T-helper 1 cell (primary cell): Measurements from ENCODE around the gene NOP53.
"Not testable (repeated sequence)": the region's sequence is repeated elsewhere in the genome, so short reads cannot be mapped to it uniquely, and the experiment has no call there.

Source experiments
- DNase-seq, 5 donors: peaks; one replicate each; pipeline ENCODE4 v3.0.0-alpha.2; 2012 to 2020

NOP53 gene

DNA sequence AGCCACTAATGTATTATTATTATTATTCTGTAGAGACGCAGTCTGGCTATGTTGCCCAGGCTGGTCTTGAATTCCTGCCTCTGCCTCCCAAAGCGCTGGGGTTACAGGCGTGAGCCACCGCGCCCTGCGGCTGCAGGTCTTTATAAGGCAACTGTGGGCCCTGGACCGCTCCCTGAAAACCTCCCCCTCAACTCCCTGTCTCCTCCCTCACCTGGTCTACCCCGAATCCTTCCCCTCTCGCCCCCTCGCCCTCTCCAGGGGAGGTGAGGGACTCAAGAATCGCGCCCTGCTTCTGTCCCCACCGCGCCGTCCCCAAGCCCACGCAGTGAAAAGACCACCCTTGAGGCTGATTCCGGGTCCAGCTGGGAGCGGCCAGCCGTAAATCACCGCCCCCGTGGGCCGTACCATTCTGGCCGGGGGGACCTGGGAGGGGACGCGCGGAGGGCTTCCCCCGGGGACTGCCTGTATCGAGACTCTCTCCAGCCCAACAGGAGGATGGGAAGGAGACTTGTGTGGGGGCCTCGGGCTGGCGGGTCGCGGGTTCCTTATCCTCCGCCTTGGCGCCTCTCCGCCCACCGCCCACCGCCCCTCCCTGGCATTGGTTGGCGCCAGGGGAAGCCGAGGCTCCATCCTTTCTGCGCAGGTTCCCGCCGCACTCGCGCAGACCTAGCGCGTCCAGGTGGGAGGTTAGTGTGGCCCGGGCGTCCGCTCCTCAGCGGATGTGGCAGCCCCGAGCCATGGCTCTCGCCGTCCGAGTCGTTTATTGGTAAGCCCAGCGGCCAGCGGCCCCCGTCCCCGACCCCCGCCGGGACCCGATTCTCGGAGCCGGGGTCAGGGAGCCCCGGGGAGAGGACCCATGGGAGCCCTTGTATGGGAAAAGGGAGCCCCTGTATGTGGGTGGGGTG lies 33.0 kb downstream of the NOP53 start, which contains the start of gene SELENOW:
TSS of gene SELENOW (plus strand) at position 655 of the 905 bp plus-strand sequence. CDS start at position 738, 83 bp downstream.
- DNase-seq, result peak; percentile 50 to 81 (median 66)

DNA sequence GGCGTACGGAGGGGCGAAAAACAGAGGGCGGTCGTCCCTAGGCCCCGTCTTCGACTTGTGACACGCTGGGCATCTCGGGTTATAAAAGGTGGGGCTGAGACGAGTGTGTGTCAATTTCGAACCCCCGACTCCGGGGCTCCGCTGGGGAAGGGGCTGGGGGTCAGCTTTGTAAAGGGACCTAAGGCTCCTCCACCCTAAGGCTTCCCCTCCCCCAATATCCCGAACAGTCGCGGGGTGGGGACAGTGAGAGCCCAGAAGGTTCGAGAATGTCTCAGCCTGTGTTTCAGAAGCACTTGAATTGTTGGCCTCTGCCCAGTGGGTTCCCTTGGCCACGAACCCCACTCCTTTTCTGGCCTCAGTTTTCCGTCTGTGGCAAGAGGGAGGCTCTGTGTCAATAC lies 33.6 kb downstream of the NOP53 start:
- no peak for DNase-seq

DNA sequence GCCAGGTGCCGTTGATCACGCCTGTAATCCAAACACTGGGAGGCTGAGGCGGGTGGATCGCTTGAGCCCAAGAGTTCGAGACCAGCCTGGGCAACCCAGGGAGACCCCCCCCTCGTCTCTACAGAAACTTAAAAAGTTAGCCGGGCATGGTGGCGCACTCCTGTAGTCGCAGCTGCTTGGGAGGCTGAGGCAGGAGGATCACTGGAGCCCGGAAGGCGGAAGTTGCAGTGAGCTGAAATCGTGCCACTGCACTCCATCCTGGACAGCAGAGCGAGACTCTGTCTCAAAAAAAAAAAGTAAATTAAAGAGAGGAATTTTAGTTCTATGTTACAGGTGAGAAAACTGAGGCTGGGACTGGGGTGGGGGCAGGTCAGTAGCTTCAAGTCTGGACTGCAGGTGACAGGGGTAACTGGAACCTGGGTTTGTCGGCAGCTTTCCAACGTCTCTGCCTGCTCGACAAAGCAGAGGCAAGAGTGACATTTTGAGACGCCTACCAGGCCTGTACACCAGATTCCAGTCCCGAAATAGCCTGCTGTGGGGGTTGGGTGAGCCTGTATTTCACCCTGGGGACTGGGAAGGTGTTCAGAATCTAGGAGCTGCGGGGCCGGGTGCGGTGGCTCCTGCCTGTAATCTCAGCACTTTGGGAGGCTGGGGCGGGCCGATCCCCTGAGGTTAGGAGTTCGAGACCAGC lies 34.3 kb downstream of the NOP53 start:
- no peak for DNase-seq

DNA sequence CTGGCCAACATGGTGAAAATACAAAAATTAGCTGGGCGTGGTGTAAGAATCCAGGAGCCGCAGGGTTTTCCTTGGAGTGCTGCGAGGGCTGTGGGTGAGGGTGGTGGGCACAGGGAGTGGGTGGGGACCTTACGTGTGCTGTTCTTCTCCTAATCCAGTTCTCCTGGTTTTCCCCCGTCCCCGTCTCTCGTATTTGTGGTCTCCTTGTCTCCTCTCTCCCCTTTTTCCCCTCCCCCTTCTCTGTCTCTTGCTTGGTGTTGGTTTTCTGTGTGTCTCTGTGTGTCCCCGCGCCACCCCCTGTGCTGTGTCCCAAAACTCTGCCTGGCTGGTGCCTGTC lies 34.8 kb downstream of the NOP53 start:
- DNase-seq, result no peak

DNA sequence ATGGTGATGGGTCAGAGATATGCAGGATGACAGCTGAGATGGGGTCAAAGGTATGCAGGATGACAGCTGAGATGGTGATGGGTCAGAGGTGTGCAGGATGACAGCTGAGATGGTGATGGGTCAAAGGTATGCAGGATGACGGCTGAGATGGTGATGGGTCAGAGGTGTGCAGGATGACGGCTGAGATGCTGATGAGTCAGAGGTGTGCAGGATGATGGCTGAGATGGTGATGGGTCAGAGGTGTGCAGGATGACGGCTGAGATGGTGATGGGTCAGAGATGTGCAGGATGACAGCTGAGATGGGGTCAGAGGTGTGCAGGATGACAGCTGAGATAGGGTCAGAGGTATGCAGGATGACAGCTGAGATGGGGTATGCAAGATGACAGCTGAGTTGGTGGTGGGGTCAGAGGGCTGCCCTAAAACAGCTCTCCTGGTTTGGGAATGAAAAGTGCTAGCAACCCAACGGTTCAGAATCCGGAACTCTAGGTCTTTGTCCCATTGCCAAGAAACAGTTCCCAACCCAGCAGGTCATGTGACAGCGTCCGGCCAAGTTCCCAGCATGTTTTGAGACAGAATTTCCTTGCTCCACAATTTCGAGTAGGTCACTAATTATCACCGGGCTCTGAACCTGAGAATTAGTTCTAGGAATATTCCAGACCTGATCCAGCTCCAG lies 36.4 kb downstream of the NOP53 start:
- DNase-seq, result no peak

DNA sequence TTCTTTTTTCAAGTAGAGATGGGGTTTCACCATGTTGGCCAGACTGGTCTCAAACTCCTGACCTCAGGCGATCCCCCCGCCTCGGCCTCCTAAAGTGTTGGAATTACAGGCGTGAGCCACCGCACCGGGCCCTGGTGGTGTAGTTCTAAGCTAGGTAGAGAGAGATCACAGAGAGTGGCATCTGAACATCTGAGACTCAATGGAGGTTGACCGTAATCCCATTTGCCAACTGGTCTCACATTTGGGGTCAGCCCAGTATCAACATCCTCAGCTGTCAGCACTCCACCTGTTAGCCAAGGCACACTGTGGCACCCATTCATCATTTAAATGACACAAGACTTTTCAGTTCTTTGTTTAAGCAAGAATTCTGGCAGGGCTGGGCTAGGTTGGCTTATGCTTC lies 41.2 kb downstream of the NOP53 start:
- DNase-seq, result no peak

DNA sequence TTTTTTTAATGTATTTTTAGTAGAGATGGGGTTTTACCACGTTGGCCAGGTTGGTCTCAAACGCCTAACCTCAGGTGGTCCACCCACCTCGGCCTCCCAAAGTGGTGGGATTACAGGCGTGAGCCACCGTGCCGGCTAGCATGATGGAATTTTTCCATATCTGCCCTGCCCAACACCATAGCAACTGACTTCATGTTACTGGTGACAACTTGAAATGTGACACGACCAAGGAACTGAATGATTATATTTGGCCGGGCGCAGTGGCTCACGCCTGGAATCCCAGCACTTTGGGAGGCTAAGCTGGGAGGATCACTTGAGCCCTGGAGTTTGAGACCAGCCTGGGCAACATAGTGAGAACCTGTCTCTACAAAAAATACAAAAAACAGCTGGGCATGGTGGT lies 42.0 kb downstream of the NOP53 start:
- DNase-seq, result not testable (repeated sequence)

DNA sequence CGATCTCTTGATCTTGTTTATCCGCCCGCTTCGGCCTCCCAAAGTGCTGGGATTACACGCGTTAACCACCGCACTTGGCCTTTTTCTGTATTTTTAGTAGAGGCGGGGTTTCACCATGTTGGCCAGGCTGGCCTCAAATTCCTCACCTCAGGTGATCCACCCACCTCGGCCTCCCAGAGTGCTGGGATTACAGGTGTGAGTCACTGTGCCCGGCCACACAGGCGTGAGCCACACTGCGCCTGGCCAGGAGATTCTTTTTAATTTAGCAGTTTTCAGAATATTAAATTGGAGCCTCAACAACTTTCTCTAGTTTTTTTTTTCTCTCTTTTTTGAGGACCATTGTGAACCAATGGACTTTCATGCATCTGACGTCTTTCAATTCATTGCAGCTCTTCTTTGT lies 44.5 kb downstream of the NOP53 start:
- DNase-seq, result not testable (repeated sequence)

DNA sequence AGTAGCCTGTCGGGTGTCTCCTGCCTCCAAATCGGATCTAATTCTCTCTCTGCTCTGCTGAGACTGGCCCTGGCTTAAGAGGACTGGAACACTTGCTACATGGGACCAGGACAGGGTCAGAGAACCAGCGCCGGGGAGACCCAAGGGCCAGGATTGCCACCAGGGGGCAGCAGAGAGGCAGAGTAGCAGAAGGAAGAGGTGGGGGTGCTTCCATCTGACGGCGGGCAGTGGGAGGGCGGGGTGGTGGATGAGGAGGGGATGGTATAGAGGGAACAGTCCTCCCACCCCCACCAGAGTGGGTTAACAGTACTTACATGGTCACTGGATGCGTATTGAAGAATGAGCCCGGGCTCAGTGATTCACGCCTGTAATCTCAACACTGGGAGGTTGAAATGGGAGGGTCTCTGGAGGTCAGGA lies 45.1 kb downstream of the NOP53 start:
- DNase-seq, result peak; percentile 59 to 85 (median 70)

DNA sequence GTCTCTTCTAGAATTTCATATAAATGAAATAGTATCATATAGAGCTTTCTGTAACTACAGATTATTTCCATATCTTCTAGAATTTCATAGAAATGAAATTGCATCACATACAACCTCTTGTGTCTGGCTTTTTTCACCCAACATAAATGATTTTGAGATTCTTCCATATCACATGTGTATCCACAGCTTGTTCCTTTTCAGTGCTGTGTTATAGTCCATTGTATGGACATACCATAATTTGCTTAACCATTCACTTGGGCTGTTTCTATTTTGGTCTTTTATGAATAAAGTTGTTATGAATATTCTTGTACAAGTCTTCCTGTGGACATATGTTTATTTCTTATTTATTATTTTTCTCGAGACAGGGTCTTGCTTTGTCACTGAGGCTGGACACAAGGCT lies 47.3 kb downstream of the NOP53 start:
- no peak for DNase-seq

DNA sequence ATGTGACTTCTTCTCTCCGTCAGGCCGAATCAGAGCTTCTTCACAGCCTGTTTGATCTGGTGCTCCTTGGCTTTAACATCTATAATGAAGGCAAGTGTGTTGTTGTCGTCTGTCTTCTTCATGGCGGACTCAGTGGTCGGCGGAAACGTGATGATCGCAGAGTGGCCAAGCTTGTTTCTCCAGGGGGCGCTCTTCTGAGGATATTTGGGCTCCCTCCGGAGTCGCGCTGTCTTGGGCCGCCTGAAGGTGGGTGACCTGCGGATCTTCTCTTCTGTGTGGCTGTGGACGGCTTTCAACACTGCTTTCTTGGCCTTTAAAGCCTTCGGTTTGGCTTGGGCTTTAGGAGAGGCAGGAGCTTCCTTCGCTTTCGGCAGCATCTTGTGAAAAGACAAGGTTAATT lies 49.2 kb downstream of the NOP53 start:
- DNase-seq, result no peak

DNA sequence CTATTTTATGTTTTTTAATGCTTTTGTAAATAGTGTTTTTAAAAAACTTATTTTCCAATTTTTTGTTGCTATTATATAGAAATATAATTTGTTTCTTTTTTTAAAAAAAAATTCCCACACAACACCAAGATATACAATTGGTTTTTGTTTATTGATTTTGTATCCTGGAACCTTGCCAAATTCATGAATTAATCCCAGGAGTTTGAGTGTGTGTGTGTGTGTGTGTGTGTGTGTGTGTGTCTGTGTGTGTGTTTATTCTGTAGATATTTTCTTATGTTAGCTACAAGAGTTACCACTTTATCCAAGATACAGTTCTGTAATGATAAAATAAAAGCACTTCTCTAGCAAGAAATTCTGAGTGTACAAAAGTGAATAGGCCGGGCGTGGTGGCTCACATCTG lies 51.4 kb downstream of the NOP53 start:
- no peak for DNase-seq

DNA sequence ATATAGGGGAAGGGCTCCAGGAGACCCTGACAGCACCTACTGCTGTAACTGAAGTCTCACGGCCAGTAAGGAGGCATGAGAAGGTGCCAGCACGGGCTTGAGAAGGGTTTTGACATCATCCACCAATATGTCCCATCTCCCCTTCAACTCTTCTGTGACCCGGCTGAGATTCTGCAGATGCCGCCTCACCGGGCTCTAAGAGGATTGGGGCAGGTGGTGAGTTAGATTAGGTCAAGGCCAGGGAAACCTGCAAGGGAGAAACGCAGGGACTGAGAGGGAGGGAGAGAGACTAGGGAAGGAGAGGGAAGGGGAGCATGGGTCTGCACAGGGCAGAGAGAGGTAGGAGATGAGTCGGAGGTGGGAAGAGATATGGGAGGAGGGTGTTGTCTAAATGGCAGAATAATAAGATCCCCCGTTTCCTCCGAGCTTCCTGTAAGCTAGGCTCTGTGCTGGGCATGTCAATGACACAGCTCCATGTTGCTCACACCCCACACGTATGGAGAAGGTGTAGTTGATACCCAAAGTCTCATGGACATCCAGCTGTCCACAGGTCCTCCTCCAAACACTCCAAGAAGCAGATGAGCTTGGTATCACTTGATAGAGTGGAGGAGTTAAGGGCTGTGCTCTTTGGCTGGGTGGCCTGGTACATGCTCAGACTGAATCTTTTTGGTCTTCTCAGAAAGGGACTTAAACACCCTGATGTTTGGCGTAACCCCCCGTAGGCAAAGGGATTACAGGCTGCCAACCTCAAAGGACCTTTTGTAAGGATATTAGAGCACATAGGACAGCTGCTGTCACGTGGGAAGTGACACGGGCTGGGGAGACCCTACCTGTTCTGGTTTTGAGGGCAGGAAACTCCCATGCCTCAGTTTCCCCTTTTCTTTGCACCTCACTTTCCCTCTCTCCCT lies 52.9 kb downstream of the NOP53 start:
- DNase-seq, result no peak

DNA sequence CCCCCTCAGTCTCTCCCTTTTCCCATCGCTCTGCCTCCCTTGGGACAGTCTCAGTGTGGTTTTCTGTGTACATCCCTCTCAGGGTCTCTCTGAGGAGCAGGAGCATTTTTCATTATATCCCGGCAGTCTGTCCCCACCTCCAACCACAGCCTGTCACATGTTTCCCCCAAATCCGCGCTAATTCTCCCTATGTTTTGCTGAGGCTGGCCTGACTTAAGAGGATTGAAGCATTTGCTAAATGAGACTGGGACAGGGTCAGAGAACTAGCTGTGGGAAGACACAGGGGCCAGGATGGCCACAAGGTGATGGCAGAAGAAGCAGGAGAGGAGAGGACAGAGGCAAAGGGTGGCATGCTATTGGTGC lies 53.5 kb downstream of the NOP53 start:
- DNase-seq, result no peak

DNA sequence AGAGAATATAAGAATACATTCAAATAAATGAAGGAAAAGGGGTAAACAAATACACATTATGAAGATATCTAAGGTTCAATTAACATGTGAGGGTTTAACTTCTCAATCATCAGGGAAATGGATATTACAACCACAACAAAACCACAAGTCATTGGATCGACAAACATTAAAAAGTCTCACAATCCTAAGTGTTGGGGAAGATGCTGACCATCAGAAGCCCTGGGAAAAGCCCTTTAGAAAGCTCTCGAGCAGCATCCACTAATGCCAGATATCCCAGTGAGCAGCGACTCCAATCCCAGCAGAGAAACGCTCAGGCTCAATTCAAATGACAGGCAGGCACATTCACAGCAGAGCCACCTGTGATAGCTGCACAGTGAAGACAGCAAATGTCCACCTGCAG lies 55.9 kb downstream of the NOP53 start:
- DNase-seq, result no peak

DNA sequence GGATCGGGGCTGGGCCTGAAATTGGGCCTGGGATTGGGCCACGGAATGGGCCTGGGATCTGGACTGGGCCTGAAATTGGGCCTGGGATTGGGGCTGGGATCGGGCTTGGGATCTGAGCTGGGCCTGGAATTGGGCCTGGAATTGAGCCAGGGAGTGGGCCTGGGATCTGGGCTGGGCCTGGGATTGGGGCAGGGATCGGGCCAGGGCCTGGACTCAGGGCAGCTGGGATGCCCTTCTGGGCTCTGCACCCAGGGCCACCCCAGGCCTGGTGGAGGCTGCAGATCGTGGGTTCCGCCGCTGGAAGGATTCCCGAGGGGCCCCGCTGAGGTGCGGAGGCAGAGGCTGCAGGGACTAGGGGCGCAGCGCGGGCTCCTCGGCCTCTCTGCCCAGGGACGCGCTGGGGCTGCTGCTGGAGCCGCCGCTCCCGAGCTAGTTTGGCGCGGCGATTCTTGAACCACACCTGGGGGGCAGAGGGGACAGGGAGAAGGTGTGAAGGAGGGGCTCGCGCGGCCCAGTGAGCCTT lies 57.2 kb downstream of the NOP53 start:
- no peak for DNase-seq

DNA sequence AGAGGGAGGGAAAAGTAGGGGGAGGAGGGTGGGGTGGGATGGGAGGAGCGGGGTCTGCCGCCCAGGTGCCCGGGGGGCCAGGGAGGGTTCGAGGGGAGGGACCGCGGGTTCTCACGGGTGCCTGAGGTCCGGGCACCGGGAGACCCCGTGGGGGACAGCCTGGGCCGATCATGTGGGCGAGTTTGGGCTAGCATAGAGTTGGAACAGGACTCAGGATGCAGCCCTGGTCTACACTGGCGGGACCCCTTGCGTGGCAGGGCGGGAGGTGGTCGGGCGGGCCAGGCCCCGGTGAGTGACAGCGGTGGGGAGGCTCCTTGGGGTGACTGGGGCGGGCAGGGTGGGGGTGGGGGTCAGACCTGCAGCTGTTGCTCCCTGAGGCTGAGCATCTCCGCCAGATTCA lies 57.8 kb downstream of the NOP53 start:
- not testable (repeated sequence) for DNase-seq

DNA sequence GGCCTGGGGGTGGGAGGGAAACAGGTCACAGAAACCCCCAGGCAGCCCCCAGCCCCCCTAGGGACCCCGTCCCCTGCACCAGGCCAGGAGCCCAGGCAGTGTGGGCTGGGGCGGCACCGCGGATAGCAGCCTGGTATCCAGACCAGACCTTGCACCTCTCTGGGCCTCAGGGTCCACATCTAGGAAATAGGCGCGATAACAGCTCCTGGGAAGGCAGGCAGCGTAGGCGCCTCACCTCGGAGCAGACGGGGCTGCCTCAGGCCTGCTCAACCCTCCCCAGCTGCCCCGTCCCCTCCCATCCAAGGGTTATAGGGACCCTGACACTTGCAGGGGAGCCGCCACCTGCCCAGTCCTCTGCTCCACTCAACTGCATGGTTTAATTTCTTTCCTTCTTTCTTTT lies 58.3 kb downstream of the NOP53 start:
- not testable (repeated sequence) for DNase-seq

DNA sequence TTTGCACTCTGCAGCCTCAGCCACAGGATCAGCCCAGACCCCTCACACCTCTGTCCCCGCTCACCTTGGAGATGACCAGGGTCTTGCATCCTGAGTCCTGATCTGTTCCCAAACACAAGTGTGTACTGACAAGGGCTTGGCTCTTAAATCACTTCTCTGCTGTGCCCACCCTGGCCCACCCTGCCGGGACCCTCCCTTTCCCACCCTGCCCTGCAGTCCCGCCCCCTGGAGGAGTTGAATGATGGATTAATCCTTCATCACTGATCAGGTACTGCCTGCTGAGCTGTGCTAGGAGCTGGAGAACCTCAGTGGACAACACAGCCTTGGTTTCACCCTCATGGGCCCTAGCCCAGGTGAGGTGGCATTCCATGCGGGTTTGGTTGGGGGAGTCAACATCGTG lies 59.1 kb downstream of the NOP53 start, which contains the start of gene TPRX1:
TSS of gene TPRX1 (minus strand) at position 101 of the 400 bp plus-strand sequence. CDS start at position 89, 12 bp downstream.
- not testable (repeated sequence) for DNase-seq

DNA sequence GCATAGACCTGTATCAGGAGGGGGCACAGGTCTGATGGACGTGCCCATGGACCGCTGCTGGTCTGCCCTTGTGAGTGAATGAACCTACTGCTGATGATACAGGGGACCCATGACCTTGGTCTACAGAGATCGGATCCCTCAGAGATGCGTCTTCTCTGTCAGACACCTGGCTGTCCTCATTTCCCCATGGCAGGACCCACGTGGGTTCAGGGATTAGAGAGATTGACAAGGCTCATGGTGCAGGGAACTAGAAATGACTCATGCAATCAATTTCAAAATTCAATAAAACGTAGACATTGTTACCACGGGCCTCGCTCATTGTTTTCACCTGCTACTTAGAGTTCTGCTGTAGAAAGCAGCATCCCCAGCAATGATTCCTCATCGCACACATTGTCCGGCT lies 60.0 kb downstream of the NOP53 start:
- no peak for DNase-seq

DNA sequence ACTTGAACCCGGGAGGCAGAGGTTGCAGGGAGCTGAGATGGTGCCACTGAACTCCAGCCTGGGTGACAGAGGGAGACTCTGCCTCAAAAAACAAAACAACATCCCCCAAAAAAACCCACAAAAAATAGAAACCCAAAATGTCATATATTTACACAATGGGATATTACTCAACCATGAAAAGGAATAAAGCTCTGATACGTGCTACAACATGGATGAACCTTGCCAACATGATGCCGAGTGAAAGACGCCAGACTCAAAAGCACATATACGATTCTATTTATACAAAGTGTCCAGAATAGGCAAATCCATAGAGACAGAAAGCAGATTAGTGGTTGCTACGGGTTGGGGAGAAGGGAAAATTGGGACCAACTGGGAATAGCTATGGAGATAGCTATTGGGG lies 61.1 kb downstream of the NOP53 start:
- DNase-seq, result no peak
